GM19035 (cell line): ENCODE results near the gene ERVH48-1.
"Not testable (repeated sequence)": the region's sequence is repeated elsewhere in the genome, so short reads cannot be mapped to it uniquely, and the experiment has no call there.

Experiments used
- ATAC-seq: cut with Tn5 transposase; IDR thresholded peaks from one replicate; pipeline ENCODE4 v1.9.1; 2021; ENCODE audit not compliant: unreplicated experiment

ERVH48-1 gene

DNA sequence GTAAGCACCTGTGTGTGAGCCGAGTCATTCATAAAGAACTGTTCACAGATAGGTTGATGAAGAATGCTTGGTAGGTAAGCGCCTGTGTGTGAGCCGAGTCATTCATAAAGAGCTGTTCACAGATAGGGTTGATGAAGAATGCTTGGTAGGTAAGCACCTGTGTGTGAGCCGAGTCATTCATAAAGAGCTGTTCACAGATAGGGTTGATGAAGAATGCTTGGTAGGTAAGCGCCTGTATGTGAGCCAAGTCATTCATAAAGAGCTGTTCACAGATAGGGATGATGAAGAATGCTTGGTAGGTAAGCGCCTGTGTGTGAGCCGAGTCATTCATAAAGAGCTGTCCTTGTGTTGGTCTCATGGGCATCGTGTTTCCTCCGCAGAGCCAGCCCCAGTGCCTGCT is 16.9 kb downstream of the ERVH48-1 start:
- ATAC-seq: not testable (repeated sequence)

- ATAC-seq: no peak
Observed at GRCh38 chr21:42906233-42906632, 19.2 kb downstream of the ERVH48-1 start.

- ATAC-seq: no peak
Observed at GRCh38 chr21:42905195-42905594, 20.2 kb downstream of the ERVH48-1 start.

DNA sequence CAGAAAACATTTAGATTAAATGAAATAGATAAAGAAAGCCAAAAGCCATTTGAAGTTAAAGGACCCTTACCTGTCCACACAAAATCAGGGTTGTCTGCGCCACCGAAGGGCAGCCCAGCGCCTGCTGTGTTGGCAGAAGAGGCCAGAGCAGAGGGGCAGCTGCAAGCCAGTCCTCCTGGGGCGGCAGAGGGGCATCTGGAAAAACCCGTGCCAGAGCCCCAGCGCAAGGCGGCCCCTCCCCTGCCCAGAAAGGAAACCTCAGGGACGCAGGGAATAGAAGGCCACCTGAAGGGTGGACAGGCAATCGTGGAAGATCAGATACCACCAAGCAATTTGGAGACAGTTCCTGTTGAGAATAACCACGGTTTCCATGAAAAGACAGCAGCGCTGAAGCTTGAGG is 21.6 kb downstream of the ERVH48-1 start:
- no peak for ATAC-seq

- ATAC-seq: no peak
Observed at GRCh38 chr21:42900446-42900845, 25.0 kb downstream of the ERVH48-1 start.

- ATAC-seq: peak; percentile 92
Observed at GRCh38 chr21:42892931-42893755, 32.3 kb downstream of the ERVH48-1 start, which contains the start of gene NDUFV3. TSS of gene NDUFV3 (plus strand) at chr21:42893309. CDS start at chr21:42893334, 25 bp downstream.

- no peak for ATAC-seq
Observed at GRCh38 chr21:42892582-42892930, 32.9 kb downstream of the ERVH48-1 start.

- no peak for ATAC-seq
Observed at GRCh38 chr21:42887326-42887725, 38.1 kb downstream of the ERVH48-1 start.

DNA sequence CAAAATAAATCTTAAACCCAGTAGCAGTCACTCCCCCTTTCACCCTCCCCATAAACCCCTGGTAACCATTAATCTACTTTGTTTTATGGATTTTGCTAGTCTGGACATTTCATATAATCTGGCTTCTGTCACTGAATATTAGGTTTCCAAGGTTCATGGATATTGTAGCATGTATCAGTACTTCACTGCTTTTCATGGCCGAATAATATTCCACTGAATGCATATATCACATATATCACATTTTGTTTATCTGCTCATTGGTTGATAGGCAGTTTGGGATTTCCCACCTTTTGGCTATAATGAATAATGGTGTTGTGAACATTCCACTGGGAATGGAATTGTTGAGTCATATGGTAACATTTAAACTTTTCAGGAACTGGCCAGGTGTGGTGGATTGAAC is 41.5 kb downstream of the ERVH48-1 start:
- no peak for ATAC-seq

DNA sequence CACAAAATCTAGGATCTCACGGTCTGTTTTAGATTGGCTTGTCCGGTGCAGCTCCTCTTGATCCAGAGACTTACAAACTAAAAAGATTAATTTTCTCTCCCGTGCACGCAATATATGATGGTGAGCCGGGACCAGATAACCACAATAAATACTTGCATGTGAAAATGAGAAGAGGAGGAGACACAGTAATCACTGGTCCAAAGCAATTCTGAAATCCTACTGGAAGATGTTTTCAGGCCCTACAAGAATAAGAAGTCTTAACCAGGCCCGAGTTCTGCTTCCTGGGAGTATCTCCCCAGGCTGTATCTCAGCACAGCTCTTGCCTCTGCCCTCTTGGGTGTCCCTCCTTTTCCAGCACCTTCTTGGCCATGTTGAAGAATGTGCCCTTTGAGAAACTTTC is 45.1 kb downstream of the ERVH48-1 start:
- ATAC-seq: no peak

DNA sequence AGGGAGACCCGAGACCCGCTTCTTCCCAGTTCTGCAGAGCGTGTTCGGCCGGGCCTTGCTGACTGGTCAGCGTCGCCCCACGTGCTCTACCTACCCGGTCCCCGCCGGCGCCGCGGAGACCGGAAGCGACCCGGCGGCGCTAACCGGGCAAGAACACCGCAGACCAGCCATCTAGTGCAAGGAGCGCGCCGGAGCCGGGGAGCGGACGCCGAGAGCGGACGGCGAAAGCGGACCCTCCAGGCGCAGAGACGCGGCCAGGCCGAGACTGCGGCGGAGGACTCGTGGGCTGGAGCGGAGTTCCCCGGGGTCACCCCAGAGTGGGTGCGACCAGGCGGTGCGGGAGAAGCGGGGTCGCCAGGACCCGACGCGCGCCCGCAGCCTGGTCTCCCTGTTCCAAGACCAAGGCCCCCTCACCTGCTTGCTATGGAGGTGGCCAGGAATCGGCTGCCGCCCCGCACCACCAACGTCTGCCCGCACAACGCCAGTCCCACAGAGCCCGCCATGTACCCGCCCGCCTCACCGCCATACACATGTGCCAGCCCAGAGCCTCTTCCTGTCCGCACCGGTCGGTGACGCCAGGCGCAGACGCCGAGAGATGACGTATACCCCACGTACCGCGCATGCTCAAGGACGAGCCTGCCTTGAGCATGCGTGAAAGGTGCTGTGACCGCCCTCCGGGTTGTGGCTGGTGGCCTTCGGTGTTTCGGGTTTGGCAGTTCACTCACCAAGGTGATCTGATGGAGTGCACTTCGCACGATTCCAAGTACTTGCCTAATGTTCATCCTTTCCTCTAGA is 46.2 kb downstream of the ERVH48-1 start, which contains the start of gene WDR4:
WDR4 (minus strand) TSS at position 547 of the 795 bp plus-strand sequence; CDS start at position 503, 44 bp downstream.
- ATAC-seq: peak; percentile 85

GRCh38 chr21:42878678-42878992 is 46.8 kb downstream of the ERVH48-1 start:
- no peak for ATAC-seq

DNA sequence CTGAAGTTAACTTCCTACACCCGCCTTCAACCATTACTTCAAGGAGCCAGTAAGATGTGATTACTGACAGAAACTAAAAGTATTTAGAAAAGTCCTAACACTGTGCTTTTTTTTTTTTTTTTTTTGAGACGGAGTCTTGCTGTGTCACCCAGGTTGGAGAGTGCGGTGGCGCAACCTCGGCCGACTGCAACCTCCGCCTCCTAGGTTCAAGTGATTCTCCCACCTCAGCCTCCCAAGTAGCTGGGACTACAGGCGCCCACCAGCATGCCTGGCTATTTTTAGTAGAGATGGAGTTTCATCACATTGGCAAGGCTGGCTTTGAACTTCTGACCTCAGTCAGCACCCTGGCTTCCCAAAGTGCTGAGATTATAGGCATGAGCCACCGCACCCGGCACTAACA is 49.6 kb downstream of the ERVH48-1 start:
- ATAC-seq: not testable (repeated sequence)

GRCh38 chr21:42873096-42873495 is 52.3 kb downstream of the ERVH48-1 start:
- no peak for ATAC-seq

DNA sequence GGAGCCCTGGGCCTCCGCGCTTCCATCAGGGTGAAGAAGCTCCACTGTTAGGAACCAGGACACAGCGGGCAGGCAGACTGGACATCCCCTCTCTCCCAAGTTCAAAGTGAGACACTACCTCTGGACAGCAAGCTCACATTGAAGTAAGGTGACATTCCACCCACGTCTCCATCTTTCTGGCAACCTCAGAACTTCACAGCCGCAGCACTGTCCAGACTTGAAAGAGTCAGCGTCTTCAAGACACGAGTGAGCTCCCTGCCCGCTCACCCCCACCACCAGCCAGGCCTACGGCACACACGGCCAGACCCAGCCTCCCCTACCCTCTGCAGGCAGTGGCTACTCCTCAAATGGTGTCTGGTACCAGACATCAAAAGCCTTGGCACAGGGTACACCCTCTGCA is 57.2 kb downstream of the ERVH48-1 start:
- no peak for ATAC-seq
